Suprapubic skin (tissue), 4 donors: Measurements from ENCODE around the gene PDE1C. TPM values are rescaled to one million over a fixed set of nuclear protein-coding genes. Genes with fewer than 3 reads are reported as not detected.

Experiments
- DNase-seq, 2 donors: peaks; one replicate each; pipeline ENCODE4 v3.0.0-alpha.2; 2019; ENCODE audit warnings: low spot score in 2 of 2
- H3K27ac ChIP-seq: fragments of 200-600 bp; sonication (generic); one replicate; pipeline ENCODE4 v1.5.1; 2019
- H3K27me3 ChIP-seq: fragments of 200-600 bp; sonication (generic); one replicate; pipeline ENCODE4 v1.5.1; 2019
- H3K36me3 ChIP-seq: fragments of 200-600 bp; sonication (generic); one replicate; pipeline ENCODE4 v1.5.1; 2019
- H3K4me1 ChIP-seq: fragments of 200-600 bp; sonication (generic); one replicate; pipeline ENCODE4 v1.5.1; 2019
- H3K4me3 ChIP-seq: fragments of 200-600 bp; sonication (generic); one replicate; pipeline ENCODE4 v1.5.1; 2019; ENCODE audit warnings: mild to moderate bottlenecking
- H3K9me3 ChIP-seq: fragments of 200-600 bp; sonication (generic); one replicate; pipeline ENCODE4 v1.5.1; 2019
- EP300 ChIP-seq: sonication (generic); formaldehyde crosslinking; IDR thresholded peaks from one replicate; pipeline ENCODE4 v1.6.1; 2017; ENCODE audit warnings: antibody characterized with exemption
- POLR2A ChIP-seq, 2 donors: fragments of 450-650 bp; IDR thresholded peaks; one replicate each; pipeline ENCODE4 v1.6.1; 2017; ENCODE audit warnings: antibody characterized with exemption in 2 of 2, mild to moderate bottlenecking in 2 of 2, moderate library complexity in 2 of 2
- POLR2AphosphoS5 ChIP-seq, 3 donors: sonication (generic); formaldehyde crosslinking; IDR thresholded peaks; one replicate each; pipeline ENCODE4 v1.6.1; 2017; ENCODE audit warnings: antibody characterized with exemption in 3 of 3
- WGBS: methylation state at CpG from one replicate; pipeline ENCODE4 v1.1.5; 2018; 5-methylcytosine and 5-hydroxymethylcytosine counted together
- total RNA-seq, 4 donors: library from RNA; depleted of rRNA; stranded (reverse); fragments of >200 nt; gene quantifications; one replicate each; pipeline ENCODE4 v1.1.0, GENCODE V29; 2016
- TF ChIP-seq, protein P1 (sequence below), 2 donors: fragments of 200-600 bp in 1 of 2; fragments of 450-650 bp in 1 of 2; sonication (generic) in 1 of 2; IDR thresholded peaks; one replicate each; pipeline ENCODE4 v1.5.1; 2016 to 2019; ENCODE audit warnings: antibody characterized with exemption in 2 of 2, mild to moderate bottlenecking in 1 of 2, moderate library complexity in 1 of 2

Gene PDE1C
- total RNA-seq, 4 donors from 2014 or later: 0.64 to 1.8 (median 0.83) TPM

DNA sequence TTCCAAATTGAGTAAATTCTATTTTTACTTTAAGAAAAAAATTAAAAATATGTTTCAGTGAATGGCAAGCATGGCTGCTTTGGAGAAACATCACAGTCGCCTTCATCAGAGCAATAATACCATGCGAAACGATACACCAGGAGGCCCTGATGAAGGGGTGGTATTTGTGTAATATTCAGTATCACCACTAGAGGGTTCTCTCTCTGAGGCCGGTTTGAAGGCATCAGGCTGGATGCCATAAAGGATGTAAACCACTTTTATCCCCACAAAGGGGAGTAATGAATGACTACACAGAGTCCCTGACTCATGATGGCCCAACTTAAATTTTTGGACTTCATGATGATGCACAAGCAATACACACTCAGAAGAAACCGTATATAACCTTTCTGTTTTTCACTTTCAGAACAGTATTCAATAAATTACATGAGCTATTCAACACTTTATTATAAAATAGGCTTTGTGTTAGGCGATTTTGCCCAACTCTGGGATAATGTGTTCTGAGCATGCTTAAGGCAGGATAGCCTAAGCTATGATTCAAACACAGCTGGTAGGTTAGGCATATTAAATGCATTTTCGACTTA is 287.7 kb downstream of the PDE1C start:
- Histone ChIP-seq H3K4me1 (no peaks in the 10 kb centered on the region), H3K36me3 (no peaks in the 10 kb centered on the region), H3K4me3 (no peak overlapping the region), H3K27ac (no peak overlapping the region), H3K9me3 (no peaks in the 10 kb centered on the region), H3K27me3 (no peaks in the 10 kb centered on the region)
- no peak for DNase-seq
- WGBS: 37% methylated on average over 7 of the region's 7 CpGs
- TF ChIP-seq, protein P1, sequence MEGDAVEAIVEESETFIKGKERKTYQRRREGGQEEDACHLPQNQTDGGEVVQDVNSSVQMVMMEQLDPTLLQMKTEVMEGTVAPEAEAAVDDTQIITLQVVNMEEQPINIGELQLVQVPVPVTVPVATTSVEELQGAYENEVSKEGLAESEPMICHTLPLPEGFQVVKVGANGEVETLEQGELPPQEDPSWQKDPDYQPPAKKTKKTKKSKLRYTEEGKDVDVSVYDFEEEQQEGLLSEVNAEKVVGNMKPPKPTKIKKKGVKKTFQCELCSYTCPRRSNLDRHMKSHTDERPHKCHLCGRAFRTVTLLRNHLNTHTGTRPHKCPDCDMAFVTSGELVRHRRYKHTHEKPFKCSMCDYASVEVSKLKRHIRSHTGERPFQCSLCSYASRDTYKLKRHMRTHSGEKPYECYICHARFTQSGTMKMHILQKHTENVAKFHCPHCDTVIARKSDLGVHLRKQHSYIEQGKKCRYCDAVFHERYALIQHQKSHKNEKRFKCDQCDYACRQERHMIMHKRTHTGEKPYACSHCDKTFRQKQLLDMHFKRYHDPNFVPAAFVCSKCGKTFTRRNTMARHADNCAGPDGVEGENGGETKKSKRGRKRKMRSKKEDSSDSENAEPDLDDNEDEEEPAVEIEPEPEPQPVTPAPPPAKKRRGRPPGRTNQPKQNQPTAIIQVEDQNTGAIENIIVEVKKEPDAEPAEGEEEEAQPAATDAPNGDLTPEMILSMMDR (IDR thresholded peaks at IDR 0.05): peak; percentile 25 to 44
- TF ChIP-seq EP300: no peak

DNA sequence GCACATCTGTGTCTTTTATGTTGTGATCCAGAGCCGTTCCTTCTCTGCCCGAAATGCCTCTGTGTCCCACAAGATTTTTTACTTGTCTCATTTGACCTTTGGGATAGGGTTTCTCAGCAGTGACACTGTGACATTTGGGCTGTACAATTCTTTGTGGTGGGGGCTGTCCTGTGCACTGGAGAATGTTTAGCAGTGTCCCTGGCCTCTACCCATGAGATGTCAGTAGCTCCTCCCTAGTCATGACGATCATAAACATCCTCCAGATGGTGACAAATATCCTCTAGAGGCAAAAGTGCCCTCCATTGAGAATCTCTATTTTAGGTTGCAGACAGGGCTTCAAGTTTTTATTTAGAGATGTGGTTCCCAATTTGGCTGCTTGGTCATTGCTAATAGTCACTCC is 291.9 kb downstream of the PDE1C start:
- Histone ChIP-seq H3K4me3 (no peak overlapping the region), H3K9me3 (no peaks in the 10 kb centered on the region), H3K27ac (no peak overlapping the region), H3K36me3 (no peaks in the 10 kb centered on the region), H3K4me1 (no peaks in the 10 kb centered on the region), H3K27me3 (no peaks in the 10 kb centered on the region)
- 61% methylated on average over 3 of the region's 3 CpGs for WGBS
- TF ChIP-seq, protein P1 (IDR thresholded peaks at IDR 0.05): no peak
- no peak for DNase-seq

DNA sequence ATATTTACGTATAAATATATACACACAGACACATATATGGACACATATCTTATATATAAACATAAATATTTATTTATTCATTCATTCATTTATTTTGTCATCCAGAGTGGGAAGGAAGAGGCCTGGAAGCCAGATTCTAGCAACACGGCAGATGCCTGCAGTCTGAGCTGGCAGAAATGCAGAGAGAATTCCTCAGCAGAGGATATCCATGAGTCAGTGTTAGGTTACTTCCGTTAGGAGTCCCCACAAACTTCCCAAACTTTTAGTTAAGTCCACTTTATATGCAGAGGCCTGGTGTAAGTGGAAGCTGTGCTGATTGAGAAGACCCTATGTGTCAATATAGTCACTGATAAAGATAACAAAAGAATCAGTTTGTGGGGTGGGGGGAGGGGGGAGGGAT is 293.6 kb downstream of the PDE1C start:
- H3K36me3 ChIP-seq: no peaks in the 10 kb centered on the region
- no peak for DNase-seq
- TF ChIP-seq, protein P1 (IDR thresholded peaks at IDR 0.05): no peak
- no peak for TF ChIP-seq POLR2A (IDR thresholded peaks at IDR 0.05)
- no peak for TF ChIP-seq POLR2AphosphoS5 (IDR thresholded peaks at IDR 0.05)
- TF ChIP-seq EP300: no peak
- no peaks in the 10 kb centered on the region for H3K9me3 ChIP-seq
- 76% methylated on average over 3 of the region's 3 CpGs for WGBS
- no peak overlapping the region for H3K27ac ChIP-seq
- H3K4me3 ChIP-seq: no peak overlapping the region
- H3K27me3 ChIP-seq: no peaks in the 10 kb centered on the region
- H3K4me1 ChIP-seq: no peaks in the 10 kb centered on the region

DNA sequence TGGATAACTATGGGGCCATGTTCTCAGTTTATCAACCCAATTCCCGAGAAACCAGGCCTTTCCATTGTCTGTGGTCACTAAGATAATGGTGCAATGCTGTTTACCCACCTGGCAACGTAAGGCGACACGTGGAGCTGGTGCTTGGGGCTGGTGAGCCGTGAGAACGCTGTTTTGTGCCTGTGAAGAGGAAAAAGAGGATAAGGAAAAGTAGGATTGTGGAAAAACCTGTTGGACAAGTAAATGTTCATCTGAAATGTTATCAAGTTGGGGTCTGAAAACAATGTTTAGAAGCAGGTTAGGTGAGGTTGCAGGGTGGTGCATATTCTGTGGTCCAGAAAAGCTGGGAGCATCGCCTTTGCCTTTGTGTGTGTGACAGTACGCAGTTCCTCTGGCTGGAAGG is 294.7 kb downstream of the PDE1C start:
- 59% methylated on average over 8 of the region's 8 CpGs for WGBS
- H3K27ac ChIP-seq: no peak overlapping the region

DNA sequence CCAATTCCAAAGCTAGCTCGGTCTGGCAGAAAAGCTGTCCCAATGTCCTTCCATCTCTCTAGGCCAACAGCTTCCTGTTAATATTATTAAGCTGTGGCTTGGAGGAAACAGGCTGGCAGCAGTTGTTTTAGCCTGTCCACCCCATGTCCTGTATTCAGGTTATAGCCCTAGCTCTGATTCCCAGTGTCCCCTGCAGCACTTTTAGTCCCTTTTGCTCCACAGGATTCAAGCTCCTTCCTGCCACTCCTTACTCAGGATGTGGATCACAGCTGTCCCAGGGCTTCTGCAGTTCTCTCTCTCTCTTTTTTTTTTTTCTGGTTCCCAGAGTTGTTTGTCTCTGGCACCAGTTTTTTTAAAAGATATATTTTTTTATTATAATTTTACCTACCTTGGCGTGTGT is 298.0 kb downstream of the PDE1C start:
- H3K9me3 ChIP-seq: no peaks in the 10 kb centered on the region
- H3K36me3 ChIP-seq: no peaks in the 10 kb centered on the region
- no peak for TF ChIP-seq POLR2AphosphoS5 (IDR thresholded peaks at IDR 0.05)
- no peak for TF ChIP-seq EP300
- TF ChIP-seq, protein P1 (IDR thresholded peaks at IDR 0.05): no peak
- no peak for TF ChIP-seq POLR2A (IDR thresholded peaks at IDR 0.05)
- no peaks in the 10 kb centered on the region for H3K4me1 ChIP-seq
- no peaks in the 10 kb centered on the region for H3K27me3 ChIP-seq
- WGBS: 76% methylated on average over 2 of the region's 2 CpGs
- no peak for DNase-seq
- H3K4me3 ChIP-seq: no peak overlapping the region
- no peak overlapping the region for H3K27ac ChIP-seq

More for the DNA sequence above, 294.7 kb downstream of the PDE1C start:
- H3K36me3 ChIP-seq: no peaks in the 10 kb centered on the region
- DNase-seq: no peak
- TF ChIP-seq, protein P1 (IDR thresholded peaks at IDR 0.05): no peak
- TF ChIP-seq EP300 (no peak), POLR2A (IDR thresholded peaks at IDR 0.05) (no peak), POLR2AphosphoS5 (IDR thresholded peaks at IDR 0.05) (no peak)
- H3K9me3 ChIP-seq: no peaks in the 10 kb centered on the region
- no peak overlapping the region for H3K4me3 ChIP-seq
- H3K27me3 ChIP-seq: no peaks in the 10 kb centered on the region
- no peaks in the 10 kb centered on the region for H3K4me1 ChIP-seq
